GM21367 (cell line): ENCODE data around the gene HMGB1.
"Not testable (repeated sequence)": the region's sequence is repeated elsewhere in the genome, so short reads cannot be mapped to it uniquely, and the experiment has no call there.

ENCODE experiments used
- ATAC-seq: cut with Tn5 transposase; IDR thresholded peaks from one replicate; pipeline ENCODE4 v1.9.1; 2021; ENCODE audit not compliant: unreplicated experiment

Gene HMGB1

GRCh38 chr13:30466841-30467252 lies 1.1 kb upstream of the HMGB1 start:
- no peak for ATAC-seq

GRCh38 chr13:30466358-30466714 lies 600 bp upstream of the HMGB1 start:
- no peak for ATAC-seq

- ATAC-seq = no peak
Observed at GRCh38 chr13:30465343-30465592, 468 bp downstream of the HMGB1 start.

- ATAC-seq = peak; percentile 24
Observed at GRCh38 chr13:30464496-30465342, 1.0 kb downstream of the HMGB1 start.

GRCh38 chr13:30463787-30464495 lies 1.8 kb downstream of the HMGB1 start:
- peak; percentile 38 for ATAC-seq

GRCh38 chr13:30461279-30462066 lies 4.3 kb downstream of the HMGB1 start:
- not testable (repeated sequence) for ATAC-seq

GRCh38 chr13:30457306-30457891 lies 8.3 kb downstream of the HMGB1 start:
- no peak for ATAC-seq

GRCh38 chr13:30456290-30456689 lies 9.4 kb downstream of the HMGB1 start:
- ATAC-seq = no peak

- ATAC-seq = no peak
Observed at GRCh38 chr13:30454991-30455390, 10.7 kb downstream of the HMGB1 start.

- ATAC-seq = no peak
Observed at GRCh38 chr13:30453727-30454126, 12.0 kb downstream of the HMGB1 start.

GRCh38 chr13:30451476-30451875 lies 14.3 kb downstream of the HMGB1 start:
- ATAC-seq = not testable (repeated sequence)

GRCh38 chr13:30450066-30450465 lies 15.7 kb downstream of the HMGB1 start:
- ATAC-seq = no peak

GRCh38 chr13:30448441-30448840 lies 17.3 kb downstream of the HMGB1 start:
- ATAC-seq = no peak

GRCh38 chr13:30446126-30446500 lies 19.6 kb downstream of the HMGB1 start:
- peak; percentile 5 for ATAC-seq

- no peak for ATAC-seq
Observed at GRCh38 chr13:30443957-30444404, 21.8 kb downstream of the HMGB1 start.

GRCh38 chr13:30443491-30443890 lies 22.2 kb downstream of the HMGB1 start:
- not testable (repeated sequence) for ATAC-seq

- no peak for ATAC-seq
Observed at GRCh38 chr13:30442926-30443325, 22.8 kb downstream of the HMGB1 start.

- no peak for ATAC-seq
Observed at GRCh38 chr13:30440910-30441703, 24.6 kb downstream of the HMGB1 start.

GRCh38 chr13:30438286-30438685 lies 27.4 kb downstream of the HMGB1 start:
- ATAC-seq = no peak

- no peak for ATAC-seq
Observed at GRCh38 chr13:30437177-30437576, 28.6 kb downstream of the HMGB1 start.
